MCF 10A (cell line): ENCODE results near the gene SCART1. TPM values are rescaled to one million over a fixed set of nuclear protein-coding genes. Genes with fewer than 3 reads are reported as not detected.
"Not testable (repeated sequence)": the region's sequence is repeated elsewhere in the genome, so short reads cannot be mapped to it uniquely, and the experiment has no call there.

ENCODE experiments used
- BruUV-seq: library from RNA; stranded (reverse); fragments of 400-500 nt; replicated peaks from 2 replicates; lab custom pipeline; 2021; lab: Mats Ljungman, UMichigan
- CTCF ChIA-PET: fragments of 300-600 bp; sonication (Branson Sonifier 250); formaldehyde crosslinking; extraction: SDS; loops from one replicate; lab custom pipeline; 2021; ENCODE audit warnings: antibody characterized with exemption, inconsistent platforms; lab: Yijun Ruan, JAX
- POLR2A ChIA-PET: fragments of 300-600, 350-650 bp; sonication (Branson Sonifier 250); formaldehyde crosslinking; extraction: SDS; loops from one replicate; lab custom pipeline; 2020; ENCODE audit warnings: antibody characterized with exemption, inconsistent platforms; lab: Yijun Ruan, JAX
- DNase-seq: peaks from one replicate; pipeline ENCODE4 v3.0.0-alpha.2; 2018; ENCODE audit not compliant: unreplicated experiment
- H3K27ac Mint-ChIP-seq: one replicate; pipeline ENCODE4 v1.8.0; 2022; ENCODE audit warnings: mild to moderate bottlenecking, low read depth, mixed read lengths; ENCODE audit not compliant: unreplicated experiment
- H3K27me3 Mint-ChIP-seq: one replicate; pipeline ENCODE4 v1.8.0; 2022; ENCODE audit warnings: mixed read lengths; ENCODE audit not compliant: insufficient read depth, unreplicated experiment
- H3K36me3 Mint-ChIP-seq: one replicate; pipeline ENCODE4 v1.8.0; 2022; ENCODE audit warnings: mild to moderate bottlenecking, moderate library complexity, mixed read lengths; ENCODE audit not compliant: insufficient read depth, unreplicated experiment
- H3K4me1 Mint-ChIP-seq: one replicate; pipeline ENCODE4 v1.8.0; 2022; ENCODE audit warnings: mixed read lengths; ENCODE audit not compliant: insufficient read depth, unreplicated experiment
- H3K4me3 Mint-ChIP-seq: one replicate; pipeline ENCODE4 v1.8.0; 2022; ENCODE audit warnings: mild to moderate bottlenecking, moderate library complexity, mixed read lengths; ENCODE audit not compliant: unreplicated experiment
- H3K9me3 Mint-ChIP-seq: one replicate; pipeline ENCODE4 v1.8.0; 2022; ENCODE audit warnings: mixed read lengths; ENCODE audit not compliant: unreplicated experiment
- CTCF ChIP-seq: fragments of 200-600 bp; IDR thresholded peaks from one replicate; pipeline ENCODE4 v1.8.0; 2022; ENCODE audit warnings: antibody characterized with exemption, mild to moderate bottlenecking; ENCODE audit not compliant: unreplicated experiment
- intact Hi-C: fragments of 100-400 bp; cut with micrococcal nuclease; formaldehyde crosslinking; loops from 2 replicates; pipeline ENCODE4 v1.14.1; 2022
- total RNA-seq: library from RNA; stranded (reverse); gene quantifications from 2 replicates; pipeline ENCODE4 v1.2.3, GENCODE V29; 2022

The SCART1 gene
- total RNA-seq, 1 experiment from 2014 or later, result 0.93 TPM

GRCh38 chr10:133465950-133466474, 12.3 kb downstream of the SCART1 start:
- intact Hi-C loops, result no loop called here
- H3K27me3 Mint-ChIP-seq, result no peaks in the 10 kb centered on the region
- POLR2A ChIA-PET, result no interaction called here
- no peak overlapping the region for H3K27ac Mint-ChIP-seq
- H3K4me1 Mint-ChIP-seq, result no peaks in the 10 kb centered on the region
- no peaks in the 10 kb centered on the region for H3K9me3 Mint-ChIP-seq
- no peaks in the 10 kb centered on the region for H3K36me3 Mint-ChIP-seq
- no peak for TF ChIP-seq CTCF
- no peak for DNase-seq
- CTCF ChIA-PET, result no interaction called here
- BruUV-seq, result no TSS peak
- H3K4me3 Mint-ChIP-seq, result no peak overlapping the region

- no peak overlapping the region for H3K4me3 Mint-ChIP-seq
- no peaks in the 10 kb centered on the region for H3K4me1 Mint-ChIP-seq
- no peaks in the 10 kb centered on the region for H3K27me3 Mint-ChIP-seq
- BruUV-seq, result no TSS peak
- intact Hi-C loops, result no loop called here
- no peaks in the 10 kb centered on the region for H3K36me3 Mint-ChIP-seq
- H3K9me3 Mint-ChIP-seq, result no peaks in the 10 kb centered on the region
- ChIA-PET CTCF (no interaction called here), POLR2A (no interaction called here)
- H3K27ac Mint-ChIP-seq, result no peak overlapping the region
- TF ChIP-seq CTCF, result no peak
- DNase-seq, result no peak
Observed at GRCh38 chr10:133466683-133467275, 13.0 kb downstream of the SCART1 start.

GRCh38 chr10:133467286-133467911, 13.7 kb downstream of the SCART1 start:
- no peaks in the 10 kb centered on the region for H3K4me1 Mint-ChIP-seq
- ChIA-PET POLR2A (no interaction called here), CTCF (no interaction called here)
- no peak overlapping the region for H3K4me3 Mint-ChIP-seq
- DNase-seq, result no peak
- H3K9me3 Mint-ChIP-seq, result no peaks in the 10 kb centered on the region
- TF ChIP-seq CTCF, result no peak
- no peak overlapping the region for H3K27ac Mint-ChIP-seq
- H3K36me3 Mint-ChIP-seq, result no peaks in the 10 kb centered on the region
- no TSS peak for BruUV-seq
- no peaks in the 10 kb centered on the region for H3K27me3 Mint-ChIP-seq
- intact Hi-C loops, result no loop called here

- H3K4me1 Mint-ChIP-seq, POLR2A ChIA-PET, DNase-seq, H3K4me3 Mint-ChIP-seq, BruUV-seq, H3K9me3 Mint-ChIP-seq, H3K27me3 Mint-ChIP-seq, H3K36me3 Mint-ChIP-seq, intact Hi-C loops, H3K27ac Mint-ChIP-seq: not testable (repeated sequence)
- CTCF ChIA-PET, result interaction anchor here (0.9 kb wide), 1 partner anchor 139 kb away, joined by 3 read pairs; no protein-coding TSS in a partner anchor
Observed at GRCh38 chr10:133469205-133469604, 15.5 kb downstream of the SCART1 start.
